ENCODE data around the gene CST7.

The CST7 gene

DNA sequence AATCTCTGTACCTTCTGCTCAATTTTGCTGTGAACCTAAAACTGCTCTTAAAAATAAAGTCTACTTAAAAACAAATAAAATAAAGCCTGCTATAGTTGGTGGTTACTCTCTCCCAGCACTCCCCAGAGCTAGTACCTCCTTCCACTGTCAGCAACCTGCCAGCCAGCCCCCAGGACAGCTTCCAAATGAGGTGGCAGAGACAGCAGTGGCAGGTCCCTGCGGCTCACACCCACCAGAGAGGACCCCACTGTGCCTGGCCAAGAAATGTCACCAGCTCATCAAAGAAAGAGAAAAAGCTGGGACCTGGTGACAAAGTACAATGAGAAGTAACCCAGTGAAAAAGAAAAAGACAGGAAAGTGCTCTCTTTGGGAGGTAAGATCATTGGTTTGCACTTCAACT, 28.3 kb downstream of the CST7 start:
- Histone ChIP-seq H3K36me3 (ENCODE audit: insufficient read depth, low read length) (peaks cover 2% of the 10 kb centered on the region; the same call in 1 of the 2 replicates), H3K9ac (ENCODE audit: low read depth, low read length) (no peak overlapping the region), H3K9me3 (ENCODE audit: control insufficient read depth, insufficient read depth, low read length) (no peaks in the 10 kb centered on the region), H3K4me1 (ENCODE audit: insufficient read depth, low read length) (no peaks in the 10 kb centered on the region)

DNA sequence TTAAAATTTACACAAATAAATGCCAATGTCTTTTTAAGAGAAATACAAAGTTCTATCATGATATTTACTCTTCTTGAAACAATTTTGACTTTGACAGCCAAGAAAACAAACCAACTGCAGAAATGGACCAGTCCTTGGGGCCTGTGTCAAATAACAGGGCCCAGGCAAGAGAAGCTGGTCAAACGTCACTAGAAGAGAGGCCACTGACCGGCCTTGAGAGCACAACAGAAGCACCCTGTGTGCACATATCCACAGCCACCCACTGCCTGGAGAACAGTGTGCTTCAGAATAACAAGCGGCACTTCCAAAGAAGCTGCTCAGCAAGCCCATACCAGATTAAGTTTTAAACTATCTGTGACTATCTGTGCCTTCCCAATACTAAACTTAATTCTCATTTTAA, 28.7 kb downstream of the CST7 start:
- Histone ChIP-seq H3K36me3 (ENCODE audit: insufficient read depth, low read length) (peaks cover 2% of the 10 kb centered on the region; the same call in 1 of the 2 replicates), H3K4me1 (ENCODE audit: insufficient read depth, low read length) (no peaks in the 10 kb centered on the region)

DNA sequence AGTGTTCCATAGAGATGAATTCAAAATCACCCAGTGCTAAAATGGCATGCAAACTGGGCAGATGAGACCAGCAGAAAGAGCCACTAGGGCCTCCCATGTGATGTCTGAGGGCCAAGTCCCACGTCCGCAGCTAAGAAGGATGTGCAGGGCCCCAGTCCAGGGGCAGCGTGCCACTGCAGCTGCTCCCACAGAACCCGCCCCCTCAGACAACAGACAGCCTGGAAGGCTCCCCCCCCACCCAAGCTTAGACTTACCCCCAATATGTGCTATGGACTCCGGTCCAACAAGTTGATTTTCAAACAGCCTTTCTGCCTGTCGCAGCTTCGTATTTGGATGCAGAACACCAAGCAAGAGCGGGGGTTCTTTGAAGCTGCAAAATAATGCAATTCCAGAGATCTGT, 29.4 kb downstream of the CST7 start:
- Histone ChIP-seq H3K4me1 (ENCODE audit: insufficient read depth, low read length) (no peaks in the 10 kb centered on the region), H3K36me3 (ENCODE audit: insufficient read depth, low read length) (peaks cover 2% of the 10 kb centered on the region; the same call in 1 of the 2 replicates), H3K9ac (ENCODE audit: low read depth, low read length) (no peak overlapping the region), H3K9me3 (ENCODE audit: control insufficient read depth, insufficient read depth, low read length) (no peaks in the 10 kb centered on the region)

More for the DNA sequence above, 28.7 kb downstream of the CST7 start:
- Histone ChIP-seq H3K9ac (ENCODE audit: low read depth, low read length) (no peak overlapping the region), H3K9me3 (ENCODE audit: control insufficient read depth, insufficient read depth, low read length) (no peaks in the 10 kb centered on the region)

DNA sequence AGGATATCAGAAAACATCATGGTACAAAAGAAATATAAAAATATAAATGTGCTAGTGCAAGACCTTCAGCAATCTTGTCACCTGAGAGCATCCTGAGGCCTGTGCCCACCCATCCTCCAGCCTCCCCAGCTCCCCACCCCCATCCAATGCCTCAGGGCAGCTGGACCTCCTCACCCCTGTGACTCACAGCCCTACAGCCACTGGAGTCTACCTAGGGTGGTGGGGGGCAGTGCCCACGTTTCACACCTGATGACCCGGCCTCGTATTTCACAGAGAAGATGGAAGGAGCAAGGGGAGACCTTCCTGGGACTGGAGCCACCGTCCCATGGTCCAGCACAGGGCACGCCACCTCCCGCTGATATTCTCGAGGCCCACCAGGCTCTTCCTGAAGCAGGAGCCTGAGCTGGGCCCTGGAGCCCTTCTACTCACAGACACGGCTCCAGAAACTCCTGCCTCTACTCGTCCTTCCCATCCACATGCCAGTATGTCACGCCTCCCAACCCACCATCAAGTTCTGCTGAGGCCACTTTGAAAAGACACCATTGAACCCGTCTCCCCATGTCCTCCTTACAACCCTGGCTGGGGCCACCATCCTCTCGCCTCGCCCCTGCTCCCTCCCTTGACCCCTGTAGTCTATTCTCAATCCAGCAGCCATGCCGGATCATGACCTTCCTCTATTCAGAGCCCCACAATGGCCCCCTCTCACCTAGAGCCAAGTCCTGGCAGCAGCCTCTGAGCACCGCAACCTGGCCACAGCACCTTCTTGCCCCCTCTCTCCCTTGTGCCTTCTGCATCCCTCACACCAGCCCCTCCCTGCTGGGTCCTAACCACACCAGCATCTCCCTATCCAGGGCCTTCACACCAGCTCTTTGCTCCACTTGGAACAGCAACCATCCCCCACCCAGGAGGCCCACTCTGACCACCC, 30.2 kb downstream of the CST7 start:
- no peak overlapping the region for H3K9ac ChIP-seq (ENCODE audit: low read depth, low read length)
- no peaks in the 10 kb centered on the region for H3K9me3 ChIP-seq (ENCODE audit: control insufficient read depth, insufficient read depth, low read length)
- no peaks in the 10 kb centered on the region for H3K4me1 ChIP-seq (ENCODE audit: insufficient read depth, low read length)
- H3K36me3 ChIP-seq (ENCODE audit: insufficient read depth, low read length) = peaks cover 2% of the 10 kb centered on the region; the same call in 1 of the 2 replicates

DNA sequence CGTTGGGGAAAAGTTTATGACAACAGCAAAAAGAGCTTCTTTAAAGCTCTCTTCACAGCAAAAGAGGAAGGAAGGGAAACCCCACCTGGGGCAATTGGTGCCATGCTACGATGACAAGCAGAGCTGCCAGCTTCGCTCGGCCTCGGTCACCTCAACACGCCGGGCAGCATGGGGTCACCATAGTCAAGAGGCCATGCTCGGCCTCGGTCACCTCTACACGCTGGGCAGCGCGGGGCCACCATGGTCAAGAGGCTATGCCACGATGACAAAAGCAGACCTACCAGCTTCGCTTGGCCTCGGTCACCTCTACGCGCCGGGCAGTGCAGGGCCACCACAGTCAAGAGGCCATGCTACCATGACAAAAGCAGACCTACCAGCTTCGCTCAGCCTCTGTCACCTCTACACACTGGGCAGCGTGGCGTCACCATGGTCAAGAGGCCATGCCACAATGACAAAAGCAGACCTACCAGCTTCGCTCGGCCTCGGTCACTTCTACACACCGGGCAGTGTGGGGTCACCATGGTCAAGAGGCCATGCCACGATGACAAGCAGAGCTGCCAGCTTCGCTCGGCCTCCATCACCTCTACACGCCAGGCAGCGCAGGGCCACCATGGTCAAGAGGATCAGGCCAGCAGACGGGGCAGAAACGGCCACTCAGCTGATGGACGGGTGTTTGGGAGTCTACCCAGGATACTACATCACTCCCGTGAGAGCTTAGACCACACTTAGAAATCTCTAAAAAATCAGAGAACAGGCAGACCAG, 31.4 kb downstream of the CST7 start:
- Histone ChIP-seq H3K36me3 (ENCODE audit: insufficient read depth, low read length) (peaks cover 2% of the 10 kb centered on the region; the same call in 1 of the 2 replicates), H3K9me3 (ENCODE audit: control insufficient read depth, insufficient read depth, low read length) (no peaks in the 10 kb centered on the region), H3K4me1 (ENCODE audit: insufficient read depth, low read length) (no peaks in the 10 kb centered on the region), H3K9ac (ENCODE audit: low read depth, low read length) (no peak overlapping the region)

DNA sequence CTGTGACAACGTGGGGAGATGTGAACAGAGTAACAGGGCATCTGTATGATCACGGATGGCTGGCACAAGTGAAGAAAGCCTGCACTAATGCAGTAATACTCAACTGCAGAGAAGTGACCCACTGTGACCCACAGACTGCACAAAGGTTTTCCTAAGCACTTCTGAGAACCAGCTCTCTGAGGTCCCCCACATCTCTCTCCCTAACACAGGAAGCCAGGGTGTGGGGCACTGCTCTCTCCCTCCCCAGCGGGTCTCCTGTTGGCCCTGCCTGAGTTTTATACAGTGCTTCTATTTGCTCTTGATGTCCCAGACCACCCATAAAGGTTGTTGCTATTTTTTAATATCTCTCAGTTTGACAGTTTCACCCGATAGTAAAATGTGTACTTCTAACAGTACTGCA, 32.2 kb downstream of the CST7 start:
- H3K36me3 ChIP-seq (ENCODE audit: insufficient read depth, low read length) = peaks cover 2% of the 10 kb centered on the region; the same call in 1 of the 2 replicates
- H3K4me1 ChIP-seq (ENCODE audit: insufficient read depth, low read length) = no peaks in the 10 kb centered on the region
- H3K9me3 ChIP-seq (ENCODE audit: control insufficient read depth, insufficient read depth, low read length) = no peaks in the 10 kb centered on the region
- H3K9ac ChIP-seq (ENCODE audit: low read depth, low read length) = no peak overlapping the region

DNA sequence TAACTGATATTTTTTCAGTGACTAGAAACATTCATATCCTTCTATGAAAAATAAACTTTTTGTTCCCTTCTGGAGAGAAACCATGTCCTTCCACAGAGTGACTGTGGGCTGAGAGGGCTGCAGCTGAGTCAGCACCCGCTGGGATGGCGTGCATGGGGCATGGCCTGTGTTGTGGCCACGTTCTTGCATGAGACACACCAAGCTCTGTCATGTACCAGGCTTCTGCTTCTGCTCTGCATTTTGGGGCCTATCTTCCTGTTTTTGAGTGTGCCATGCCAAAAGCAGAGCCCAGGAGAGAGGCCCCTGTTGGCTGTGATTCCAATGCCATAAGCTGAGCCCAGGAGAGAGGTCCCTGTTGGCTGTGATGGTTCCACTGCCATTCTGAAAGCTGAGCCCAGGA, 32.7 kb downstream of the CST7 start:
- Histone ChIP-seq H3K4me1 (ENCODE audit: insufficient read depth, low read length) (no peaks in the 10 kb centered on the region), H3K9ac (ENCODE audit: low read depth, low read length) (no peak overlapping the region), H3K36me3 (ENCODE audit: insufficient read depth, low read length) (peaks cover 2% of the 10 kb centered on the region; the same call in 1 of the 2 replicates), H3K9me3 (ENCODE audit: control insufficient read depth, insufficient read depth, low read length) (no peaks in the 10 kb centered on the region)

DNA sequence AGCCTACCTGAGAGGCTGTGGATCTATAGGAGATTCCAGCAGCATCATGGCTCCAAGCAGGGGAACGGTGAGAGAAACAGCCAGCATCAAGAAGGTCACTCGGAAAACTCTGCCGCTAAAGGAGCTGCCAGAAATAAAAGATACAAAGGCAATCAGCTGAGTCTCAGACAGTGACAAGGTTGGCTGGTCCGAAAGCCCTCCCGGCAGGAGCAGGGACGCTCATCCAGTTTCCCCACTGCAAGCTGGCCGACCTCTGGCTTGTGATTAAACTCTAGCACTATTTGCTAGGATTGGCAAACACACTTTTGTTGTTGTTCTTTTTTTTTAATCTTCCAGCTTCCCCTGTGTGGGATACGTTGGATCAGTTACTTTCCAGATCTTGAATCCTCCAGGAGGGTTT, 34.8 kb downstream of the CST7 start:
- H3K4me1 ChIP-seq (ENCODE audit: insufficient read depth, low read length) = no peaks in the 10 kb centered on the region
- no peaks in the 10 kb centered on the region for H3K36me3 ChIP-seq (ENCODE audit: insufficient read depth, low read length)
- no peak overlapping the region for H3K9ac ChIP-seq (ENCODE audit: low read depth, low read length)
- H3K9me3 ChIP-seq (ENCODE audit: control insufficient read depth, insufficient read depth, low read length) = no peaks in the 10 kb centered on the region

DNA sequence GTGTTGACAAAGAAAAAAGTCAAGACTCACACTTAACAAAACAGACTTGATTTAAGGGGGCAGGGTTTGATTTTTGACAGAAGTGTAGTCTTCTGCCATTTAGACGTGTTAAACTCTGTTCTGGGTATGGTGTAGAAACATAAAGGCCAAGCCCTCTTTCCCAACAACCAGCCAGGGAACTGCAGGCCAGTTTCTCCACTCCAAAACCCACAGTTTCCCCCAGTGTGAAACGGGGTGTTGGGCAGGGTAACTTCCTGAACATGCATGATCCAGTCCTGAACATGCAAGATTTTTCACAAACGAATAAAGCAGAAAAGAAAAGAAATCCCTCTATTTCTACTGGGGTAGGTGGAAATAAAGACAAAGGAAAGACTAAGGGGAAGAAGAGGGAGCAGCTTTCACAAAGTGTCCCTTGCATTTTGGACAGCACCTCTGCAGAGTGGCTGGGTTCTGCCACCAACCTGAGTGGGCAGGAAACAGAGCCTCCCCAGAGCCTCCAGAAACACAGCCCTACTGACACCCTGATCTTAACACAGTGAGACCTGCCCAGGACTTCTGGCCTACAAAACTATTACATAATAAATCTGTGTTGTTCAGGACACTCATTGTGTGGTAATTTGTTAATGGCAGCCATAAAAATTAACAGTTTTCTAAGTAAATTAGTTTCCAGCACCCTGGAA, 36.0 kb downstream of the CST7 start:
- Histone ChIP-seq H3K9me3 (ENCODE audit: control insufficient read depth, insufficient read depth, low read length) (no peaks in the 10 kb centered on the region), H3K4me1 (ENCODE audit: insufficient read depth, low read length) (no peaks in the 10 kb centered on the region), H3K9ac (ENCODE audit: low read depth, low read length) (no peak overlapping the region)

DNA sequence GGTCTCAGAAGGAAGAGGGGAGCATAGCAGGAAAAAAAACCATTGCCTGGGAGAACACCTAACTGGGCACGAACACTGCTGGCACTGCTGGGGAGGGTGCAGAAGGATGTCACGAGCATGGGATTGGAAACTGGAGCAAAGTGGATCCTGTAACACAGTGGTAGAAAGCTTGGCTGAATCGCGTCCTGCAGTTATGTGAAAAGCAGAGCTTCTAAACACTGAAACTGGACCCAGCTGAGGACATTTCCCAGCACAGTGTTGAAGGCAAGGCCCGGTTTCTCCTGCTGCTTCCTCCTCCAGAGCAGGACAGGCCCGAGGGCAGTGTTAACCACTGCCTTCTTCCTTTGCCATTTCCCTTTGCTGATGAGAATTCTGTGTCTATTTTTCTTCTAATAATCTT, 36.7 kb downstream of the CST7 start:
- Histone ChIP-seq H3K36me3 (ENCODE audit: insufficient read depth, low read length) (peaks cover 3% of the 10 kb centered on the region; the same call in 1 of the 2 replicates), H3K9ac (ENCODE audit: low read depth, low read length) (no peak overlapping the region), H3K9me3 (ENCODE audit: control insufficient read depth, insufficient read depth, low read length) (no peaks in the 10 kb centered on the region), H3K4me1 (ENCODE audit: insufficient read depth, low read length) (0 out of 2 replicates have a peak, but pooled peaks cover under 1% of the 10 kb centered on the region)

More for the DNA sequence above, 36.0 kb downstream of the CST7 start:
- peaks cover 3% of the 10 kb centered on the region; the same call in 1 of the 2 replicates for H3K36me3 ChIP-seq (ENCODE audit: insufficient read depth, low read length)

DNA sequence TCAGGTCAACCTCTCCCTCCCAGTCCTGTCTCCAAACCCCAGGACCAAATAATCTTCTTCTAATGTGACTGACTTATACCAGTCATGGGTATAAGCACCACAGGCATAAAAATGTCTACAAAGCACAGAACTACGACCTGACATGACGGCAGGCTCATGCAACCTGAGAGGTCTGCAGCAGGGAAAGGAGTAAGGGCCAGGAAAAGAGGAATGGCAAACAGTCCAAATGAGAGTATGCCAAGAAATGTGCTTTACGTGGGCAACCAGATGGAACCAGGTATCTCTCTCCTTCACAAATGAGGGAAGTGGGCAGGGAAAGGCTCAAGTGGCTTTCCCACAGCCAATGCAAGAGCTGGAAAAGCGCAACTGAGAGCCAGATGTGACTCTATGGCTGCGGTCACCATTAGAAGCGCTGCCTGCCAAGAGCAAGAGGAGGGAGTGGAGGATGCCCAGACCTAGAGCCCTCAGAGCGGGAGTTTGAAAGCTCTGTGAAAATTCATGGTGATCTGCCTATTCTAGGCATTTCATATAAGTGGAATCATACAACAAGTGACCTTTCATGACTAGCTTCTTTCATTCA, 37.5 kb downstream of the CST7 start:
- no peak overlapping the region for H3K9ac ChIP-seq (ENCODE audit: low read depth, low read length)
- no peaks in the 10 kb centered on the region for H3K9me3 ChIP-seq (ENCODE audit: control insufficient read depth, insufficient read depth, low read length)
- H3K4me1 ChIP-seq (ENCODE audit: insufficient read depth, low read length) = 0 out of 2 replicates have a peak, but pooled peaks cover 8% of the 10 kb centered on the region
- H3K36me3 ChIP-seq (ENCODE audit: insufficient read depth, low read length) = peaks cover 3% of the 10 kb centered on the region; the same call in 1 of the 2 replicates

DNA sequence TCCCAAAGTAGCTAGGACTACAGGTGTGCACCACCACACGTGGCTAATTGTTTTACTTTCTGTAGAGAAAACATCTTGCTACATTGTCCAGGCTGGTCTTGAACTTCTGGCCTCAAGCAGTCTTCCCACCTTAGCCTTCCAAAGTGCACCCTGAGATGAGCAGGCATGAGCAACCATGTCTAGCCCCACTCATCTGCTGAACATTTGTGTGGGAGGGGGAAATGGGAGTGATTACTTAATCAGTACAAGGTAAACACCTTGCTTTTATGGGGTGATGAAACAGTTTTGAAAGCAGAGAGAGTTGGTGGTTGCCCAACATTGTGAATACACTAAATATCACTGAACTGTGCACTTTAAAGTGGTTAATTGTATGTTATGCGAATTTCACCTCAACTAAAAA, 38.2 kb downstream of the CST7 start:
- 0 out of 2 replicates have a peak, but pooled peaks cover 8% of the 10 kb centered on the region for H3K4me1 ChIP-seq (ENCODE audit: insufficient read depth, low read length)
- no peaks in the 10 kb centered on the region for H3K9me3 ChIP-seq (ENCODE audit: control insufficient read depth, insufficient read depth, low read length)
- H3K36me3 ChIP-seq (ENCODE audit: insufficient read depth, low read length) = peaks cover 3% of the 10 kb centered on the region; the same call in 1 of the 2 replicates
- H3K9ac ChIP-seq (ENCODE audit: low read depth, low read length) = no peak overlapping the region

DNA sequence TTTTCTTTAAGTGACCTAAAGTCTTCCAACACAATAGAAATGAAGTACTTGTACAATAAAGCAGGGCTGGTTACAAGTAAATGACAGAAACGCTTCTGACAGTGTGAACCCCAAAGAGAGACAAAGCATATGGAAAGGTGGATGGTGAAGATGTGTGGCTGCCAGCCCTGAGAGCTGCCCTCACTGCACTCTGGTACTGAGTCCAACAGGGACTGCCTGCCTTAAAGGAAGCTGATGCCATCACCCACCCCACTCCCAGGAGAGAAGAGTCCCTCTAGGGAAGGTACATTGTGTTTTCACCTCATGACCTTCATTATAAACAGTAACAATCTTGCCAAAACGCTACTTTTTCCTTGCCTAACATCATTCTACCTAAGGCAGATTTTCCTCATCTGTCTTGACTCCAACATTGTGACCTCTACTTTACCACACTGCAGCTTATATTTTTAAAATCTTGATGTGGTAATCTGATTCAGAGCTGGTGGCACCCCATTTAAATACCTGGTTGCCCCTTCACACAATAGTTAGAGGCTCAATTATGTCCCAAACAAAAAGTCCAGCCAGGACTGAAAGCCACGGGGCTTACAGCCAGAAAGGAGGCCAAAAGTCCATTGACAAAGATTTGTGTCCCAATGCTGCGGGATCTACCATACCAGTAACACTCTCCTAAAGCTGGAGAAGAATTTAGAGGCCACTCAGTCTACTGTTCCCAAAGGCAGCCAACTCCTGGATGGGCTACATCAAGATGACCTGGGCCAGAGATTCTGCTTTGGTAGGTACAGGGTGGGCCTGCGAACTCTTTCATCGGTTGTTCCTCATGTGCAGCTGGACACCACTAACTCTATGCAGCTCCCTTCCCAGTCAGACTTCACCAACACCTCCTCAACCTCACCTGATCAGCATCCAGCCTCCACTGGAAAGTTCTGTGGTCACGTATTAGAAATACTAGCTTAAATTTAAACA, 39.1 kb downstream of the CST7 start:
- peaks cover 3% of the 10 kb centered on the region; the same call in 1 of the 2 replicates for H3K36me3 ChIP-seq (ENCODE audit: insufficient read depth, low read length)
- H3K4me1 ChIP-seq (ENCODE audit: insufficient read depth, low read length) = 0 out of 2 replicates have a peak, but pooled peaks cover 8% of the 10 kb centered on the region
- H3K9me3 ChIP-seq (ENCODE audit: control insufficient read depth, insufficient read depth, low read length) = no peaks in the 10 kb centered on the region
- H3K9ac ChIP-seq (ENCODE audit: low read depth, low read length) = no peak overlapping the region
